ENCODE measurements around the gene CTSW.
"Not testable (repeated sequence)": the region's sequence is repeated elsewhere in the genome, so short reads cannot be mapped to it uniquely, and the experiment has no call there.

Gene CTSW, protein sequence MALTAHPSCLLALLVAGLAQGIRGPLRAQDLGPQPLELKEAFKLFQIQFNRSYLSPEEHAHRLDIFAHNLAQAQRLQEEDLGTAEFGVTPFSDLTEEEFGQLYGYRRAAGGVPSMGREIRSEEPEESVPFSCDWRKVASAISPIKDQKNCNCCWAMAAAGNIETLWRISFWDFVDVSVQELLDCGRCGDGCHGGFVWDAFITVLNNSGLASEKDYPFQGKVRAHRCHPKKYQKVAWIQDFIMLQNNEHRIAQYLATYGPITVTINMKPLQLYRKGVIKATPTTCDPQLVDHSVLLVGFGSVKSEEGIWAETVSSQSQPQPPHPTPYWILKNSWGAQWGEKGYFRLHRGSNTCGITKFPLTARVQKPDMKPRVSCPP

DNA sequence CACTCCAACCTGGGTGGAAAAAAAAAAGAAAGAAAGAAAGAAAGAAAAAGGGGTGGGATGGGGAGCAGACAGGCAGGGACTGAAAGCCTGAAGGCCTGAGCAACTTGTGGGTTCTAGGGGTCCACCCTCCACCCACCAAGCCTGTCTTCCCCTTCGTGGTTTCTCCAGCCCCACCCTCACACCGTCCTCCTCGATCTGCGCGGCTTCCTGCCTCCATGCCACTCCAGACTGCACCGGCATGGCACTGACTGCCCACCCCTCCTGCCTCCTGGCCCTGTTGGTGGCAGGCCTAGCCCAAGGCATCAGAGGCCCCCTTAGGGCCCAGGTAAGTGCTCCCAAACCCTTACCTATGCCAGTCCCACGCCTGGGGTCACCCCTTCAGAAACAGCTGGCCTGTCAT, at the start of gene CTSW:
Gene CTSW (plus strand): TSS at position 221 of the 400 bp plus-strand sequence. CDS start 18 bp downstream, at position 239.
- no peak for DNase-seq (ENCODE audit: low read depth in 3 of 3, low spot score in 1 of 3)

DNA sequence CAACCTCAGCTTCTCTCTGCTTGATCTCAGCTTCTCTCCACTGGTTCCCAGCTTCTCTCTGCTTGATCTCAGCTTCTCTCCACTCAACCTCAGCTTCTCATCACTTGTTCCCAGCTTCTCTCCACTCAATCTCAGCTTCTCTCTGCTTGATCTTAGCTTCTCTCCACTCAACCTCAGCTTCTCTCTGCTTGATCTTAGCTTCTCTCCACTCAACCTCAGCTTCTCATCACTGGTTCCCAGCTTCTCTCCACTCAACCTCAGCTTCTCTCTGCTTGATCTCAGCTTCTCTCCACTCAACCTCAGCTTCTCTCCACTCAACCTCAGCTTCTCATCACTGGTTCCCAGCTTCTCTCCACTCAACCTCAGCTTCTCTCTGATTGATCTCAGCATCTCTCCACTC, 47.4 kb upstream of the CTSW start:
- not testable (repeated sequence) for DNase-seq (ENCODE audit: low read depth in 3 of 3, low spot score in 1 of 3)

DNA sequence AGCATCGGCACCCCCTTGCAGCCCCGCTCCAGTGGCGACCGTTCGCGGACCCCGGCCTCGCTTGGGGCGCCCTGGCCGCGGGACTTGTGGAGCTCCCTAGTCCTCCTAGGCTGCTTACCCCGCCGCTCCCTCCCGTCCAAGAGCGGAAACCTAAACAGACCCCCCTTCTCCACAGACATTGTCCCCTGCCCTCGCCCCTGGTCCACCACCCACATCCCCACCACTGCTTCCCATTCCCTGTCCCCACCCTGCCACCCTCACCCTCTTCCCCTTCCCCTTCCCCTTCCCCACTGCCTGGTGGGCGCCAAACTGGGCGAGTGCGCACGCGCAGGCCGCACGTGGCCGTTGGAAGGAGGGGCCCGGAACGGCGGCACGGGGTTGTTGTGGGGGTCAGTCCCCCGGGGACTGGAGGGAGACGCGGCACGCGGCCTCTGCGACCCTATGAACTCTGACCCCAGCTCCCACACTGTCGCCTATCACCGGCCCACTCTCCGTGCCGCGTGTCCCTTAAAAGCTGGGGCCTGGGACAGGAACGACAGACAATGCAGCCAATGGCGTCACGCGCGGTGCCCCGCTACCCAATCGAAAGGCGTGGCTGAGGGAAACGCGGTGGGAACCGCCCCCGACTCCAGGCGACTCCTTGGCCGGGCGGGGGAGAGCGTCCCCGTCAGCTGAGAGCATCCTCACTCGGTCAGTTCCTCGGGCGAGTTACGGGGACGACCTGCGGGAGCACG, 46.2 kb upstream of the CTSW start, which contains the start of gene SNX32:
Gene SNX32 (plus strand): TSS at position 667 of the 734 bp plus-strand sequence. CDS start 103 bp downstream, outside the sequence.
- DNase-seq (ENCODE audit: low read depth in 3 of 3, low spot score in 1 of 3) = peak; percentile 85 to 87 (median 85)

DNA sequence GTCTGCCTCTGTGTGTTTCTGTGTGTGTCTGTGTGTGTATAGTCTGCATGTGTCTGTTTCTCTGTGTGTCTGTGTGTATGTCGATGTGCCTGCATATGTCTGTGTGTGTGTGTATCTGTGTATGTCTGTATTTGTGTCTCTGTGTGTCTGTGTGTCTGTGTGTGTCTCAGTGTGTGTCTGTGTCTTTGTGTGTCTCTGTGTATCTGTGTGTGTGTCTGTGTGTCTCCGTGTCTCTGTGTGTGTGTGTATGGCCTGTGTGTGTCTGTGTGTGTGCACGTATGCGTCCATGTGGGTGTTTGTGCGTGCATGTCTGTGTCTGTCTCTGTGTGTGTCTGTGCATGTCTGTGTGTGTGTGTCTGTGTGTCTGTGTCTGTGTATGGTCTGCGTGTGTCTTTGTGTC, 45.4 kb upstream of the CTSW start:
- no peak for DNase-seq (ENCODE audit: low read depth in 3 of 3, low spot score in 1 of 3)

DNA sequence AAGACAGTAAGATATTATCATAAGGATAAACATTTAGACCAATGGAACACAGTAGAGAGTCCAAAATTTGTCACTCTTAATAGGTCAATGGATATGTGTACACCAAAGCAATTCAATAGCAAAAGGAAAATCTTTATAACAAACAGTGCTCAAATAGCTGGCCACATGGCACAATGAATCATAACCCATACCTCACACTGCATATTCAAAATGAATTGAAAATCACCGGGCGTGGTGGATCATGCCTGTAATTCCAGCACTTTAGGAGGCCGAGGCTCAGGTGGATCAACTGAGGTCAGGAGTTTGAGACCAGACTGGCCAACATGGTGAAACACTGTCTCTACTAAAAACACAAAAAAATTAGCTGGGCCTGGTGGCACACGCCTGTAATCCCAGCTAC, 37.5 kb upstream of the CTSW start:
- no peak for DNase-seq (ENCODE audit: low read depth in 3 of 3, low spot score in 1 of 3)

DNA sequence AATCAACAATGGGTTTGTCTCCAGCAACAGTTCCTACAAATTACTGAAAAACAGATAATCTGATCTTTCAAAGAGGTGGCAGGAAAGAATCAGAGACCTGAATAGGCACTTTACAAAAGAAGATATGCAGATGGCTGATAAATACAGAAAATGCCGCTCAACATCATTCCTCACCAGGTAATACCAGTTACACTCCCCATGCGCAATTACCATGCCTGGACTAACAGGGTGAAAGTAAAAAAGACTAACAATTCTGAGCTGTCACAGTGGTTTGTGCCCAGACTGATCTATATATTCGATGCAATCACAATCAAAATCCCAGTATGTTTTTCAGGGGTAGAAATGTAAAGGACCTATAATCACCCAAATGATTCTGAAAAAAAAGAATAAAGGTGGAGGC, 35.8 kb upstream of the CTSW start:
- no peak for DNase-seq (ENCODE audit: low read depth in 3 of 3, low spot score in 1 of 3)

DNA sequence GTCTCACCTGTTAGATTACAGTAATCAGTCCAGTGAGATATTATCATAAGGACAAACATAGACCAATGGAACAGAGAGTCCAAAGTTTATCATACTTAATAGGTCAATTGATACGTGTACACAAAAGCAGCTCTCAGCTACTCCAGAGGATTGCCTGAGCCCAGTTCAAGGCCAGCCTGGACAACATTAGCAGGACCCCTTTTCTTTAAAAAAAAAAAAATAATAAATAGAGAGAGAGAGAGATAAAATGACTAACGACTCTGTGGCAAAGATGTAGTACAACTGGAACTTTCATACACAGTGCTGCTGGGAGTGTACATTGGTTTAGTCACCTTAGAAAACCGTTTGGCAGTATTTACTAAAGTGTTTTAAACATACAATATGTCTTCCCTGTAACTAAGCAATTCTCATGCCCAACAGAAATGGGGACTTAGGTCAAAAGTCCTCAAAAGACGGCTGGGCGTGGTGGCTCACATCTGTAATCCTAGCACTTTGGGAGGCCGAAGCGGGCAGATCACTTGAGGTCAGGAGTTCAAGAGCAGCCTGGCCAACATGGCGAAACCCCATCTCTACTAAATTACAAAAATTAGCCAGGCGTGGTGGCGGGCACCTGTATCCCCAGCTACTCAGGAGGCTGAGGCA, 35.3 kb upstream of the CTSW start:
- no peak for DNase-seq (ENCODE audit: low read depth in 3 of 3, low spot score in 1 of 3)

DNA sequence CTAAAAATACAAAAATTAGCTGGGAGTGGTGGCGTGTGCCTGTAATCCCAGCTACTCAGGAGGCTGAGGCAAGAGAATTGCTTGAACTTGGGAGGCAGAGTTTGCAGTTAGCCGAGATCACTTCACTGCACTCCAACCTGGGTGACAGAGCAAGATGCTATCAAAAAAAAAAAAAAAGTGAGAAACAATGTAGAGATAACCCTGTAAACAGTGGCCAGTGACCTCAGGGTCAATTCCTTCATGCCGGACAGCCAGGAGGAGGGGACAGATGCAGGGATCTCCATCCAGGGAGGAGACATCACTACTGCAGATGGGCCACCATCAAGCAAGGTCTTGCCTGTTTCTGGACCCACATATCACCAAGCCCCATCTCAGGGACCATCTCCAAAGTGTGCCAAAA, 31.9 kb upstream of the CTSW start:
- no peak for DNase-seq (ENCODE audit: low read depth in 3 of 3, low spot score in 1 of 3)

DNA sequence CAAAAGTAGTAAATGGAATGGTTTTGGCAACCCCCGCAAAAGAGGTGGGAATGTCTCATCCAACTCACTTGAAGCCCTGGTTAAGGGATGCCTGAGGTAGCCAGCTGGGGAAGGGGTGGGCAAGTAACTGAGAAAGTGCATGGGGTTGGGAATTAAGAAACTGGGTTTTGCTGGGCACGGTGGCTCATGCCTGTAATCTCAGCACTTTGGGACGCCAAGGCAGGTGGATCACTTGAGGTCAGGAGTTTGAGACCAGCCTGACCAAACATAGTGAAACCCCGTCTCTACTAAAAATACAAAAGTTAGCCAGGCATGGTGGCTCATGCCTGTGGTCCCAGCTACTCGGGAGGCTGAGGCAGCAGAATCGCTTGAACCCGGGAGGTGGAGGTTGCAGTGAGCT, 30.9 kb upstream of the CTSW start:
- not testable (repeated sequence) for DNase-seq (ENCODE audit: low read depth in 3 of 3, low spot score in 1 of 3)

DNA sequence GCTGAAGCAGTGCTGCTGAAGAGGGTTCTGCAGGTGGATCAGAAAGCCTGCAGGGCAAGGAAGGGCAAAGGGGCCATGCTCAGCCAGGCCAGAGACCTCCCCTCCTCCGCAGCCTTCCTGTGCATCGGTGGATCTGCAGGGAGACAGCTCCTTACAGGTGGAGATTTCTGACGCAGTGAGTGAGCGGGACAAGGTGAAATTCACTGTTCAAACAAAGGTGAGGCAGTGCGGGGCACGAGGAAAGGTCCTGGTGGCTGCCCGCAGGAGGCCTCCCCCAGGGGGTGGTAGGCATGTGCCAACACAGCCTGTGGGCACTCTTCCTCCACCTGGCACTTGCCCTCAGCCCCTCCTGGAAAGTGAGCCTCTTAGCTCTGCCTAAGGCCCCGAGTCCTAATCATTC, 30.3 kb upstream of the CTSW start:
- DNase-seq (ENCODE audit: low read depth in 3 of 3, low spot score in 1 of 3) = no peak

DNA sequence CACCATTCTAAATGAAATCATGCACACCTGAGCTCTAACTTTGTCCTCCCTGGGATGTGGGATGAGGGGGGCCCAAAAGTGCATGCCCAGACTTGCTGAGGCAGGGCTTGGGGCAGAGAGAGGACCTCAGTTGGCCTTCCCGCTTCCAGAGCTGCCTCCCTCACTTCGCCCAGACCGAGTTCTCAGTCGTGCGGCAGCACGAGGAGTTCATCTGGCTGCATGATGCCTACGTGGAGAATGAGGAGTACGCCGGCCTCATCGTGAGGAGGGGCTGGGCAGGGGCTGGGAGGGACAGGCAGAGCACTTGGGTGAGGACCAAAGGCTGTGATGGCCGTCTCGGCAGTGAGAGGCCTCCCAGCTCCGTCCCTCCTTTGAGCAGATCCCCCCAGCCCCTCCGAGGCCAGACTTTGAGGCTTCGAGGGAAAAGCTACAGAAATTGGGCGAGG, 29.8 kb upstream of the CTSW start:
- DNase-seq (ENCODE audit: low read depth in 3 of 3, low spot score in 1 of 3) = no peak

DNA sequence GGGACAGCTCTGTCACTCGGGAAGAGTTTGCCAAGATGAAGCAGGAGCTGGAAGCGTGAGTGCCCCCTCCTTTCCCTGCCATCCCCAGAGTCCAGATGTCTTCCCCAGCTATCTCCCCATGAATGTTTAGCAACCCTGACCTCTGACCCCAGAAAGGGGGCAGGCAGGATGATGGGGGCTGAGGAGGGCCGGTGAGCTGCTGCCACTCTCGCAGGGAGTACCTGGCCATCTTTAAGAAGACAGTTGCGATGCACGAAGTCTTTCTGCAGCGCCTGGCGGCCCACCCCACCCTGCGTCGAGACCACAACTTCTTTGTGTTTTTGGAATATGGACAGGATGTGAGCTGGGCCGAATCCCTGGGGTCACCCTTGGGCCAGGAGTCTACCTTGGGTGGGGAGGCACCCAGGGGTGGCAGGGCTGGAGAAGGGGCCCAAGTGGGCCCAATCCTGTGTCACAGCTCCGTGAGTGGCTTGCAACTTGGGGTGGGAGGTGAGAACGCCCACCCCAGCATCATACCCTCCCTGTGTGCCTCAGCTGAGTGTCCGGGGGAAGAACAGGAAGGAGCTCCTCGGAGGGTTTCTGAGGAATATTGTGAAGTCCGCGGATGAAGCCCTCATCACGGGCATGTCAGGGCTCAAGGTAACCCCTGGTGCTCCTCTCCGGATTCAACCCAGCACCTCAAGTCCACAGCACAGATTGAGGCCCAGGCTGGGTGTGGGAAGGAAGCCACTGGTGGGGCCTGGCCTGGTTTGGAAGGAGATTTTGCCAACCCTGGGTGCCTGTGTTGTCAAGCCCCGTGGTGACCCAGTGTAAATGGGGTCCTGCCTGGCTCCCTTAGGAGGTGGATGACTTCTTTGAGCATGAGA, 29.2 kb upstream of the CTSW start:
- no peak for DNase-seq (ENCODE audit: low read depth in 3 of 3, low spot score in 1 of 3)

DNA sequence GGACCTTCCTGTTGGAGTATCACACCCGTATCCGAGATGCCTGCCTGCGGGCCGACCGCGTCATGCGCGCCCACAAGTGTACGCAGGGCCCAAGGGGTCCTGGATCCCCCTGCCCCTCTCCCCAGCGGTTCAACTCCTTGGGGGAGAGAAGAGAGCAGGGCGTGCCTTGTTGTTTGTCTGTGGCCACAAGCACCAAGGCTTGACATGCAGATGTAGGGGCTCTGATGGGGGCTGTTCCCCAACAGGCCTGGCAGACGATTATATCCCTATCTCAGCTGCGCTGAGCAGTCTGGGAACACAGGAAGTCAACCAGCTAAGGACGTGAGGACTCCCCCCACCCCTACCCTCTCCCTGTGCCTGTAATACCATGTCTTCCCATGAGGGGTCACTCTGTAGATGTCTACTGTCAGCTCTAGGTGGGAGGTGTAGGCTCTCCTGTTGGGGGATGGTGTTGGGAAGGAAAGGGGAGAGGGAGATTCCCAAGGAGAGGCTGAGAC, 28.5 kb upstream of the CTSW start:
- DNase-seq (ENCODE audit: low read depth in 3 of 3, low spot score in 1 of 3) = no peak

DNA sequence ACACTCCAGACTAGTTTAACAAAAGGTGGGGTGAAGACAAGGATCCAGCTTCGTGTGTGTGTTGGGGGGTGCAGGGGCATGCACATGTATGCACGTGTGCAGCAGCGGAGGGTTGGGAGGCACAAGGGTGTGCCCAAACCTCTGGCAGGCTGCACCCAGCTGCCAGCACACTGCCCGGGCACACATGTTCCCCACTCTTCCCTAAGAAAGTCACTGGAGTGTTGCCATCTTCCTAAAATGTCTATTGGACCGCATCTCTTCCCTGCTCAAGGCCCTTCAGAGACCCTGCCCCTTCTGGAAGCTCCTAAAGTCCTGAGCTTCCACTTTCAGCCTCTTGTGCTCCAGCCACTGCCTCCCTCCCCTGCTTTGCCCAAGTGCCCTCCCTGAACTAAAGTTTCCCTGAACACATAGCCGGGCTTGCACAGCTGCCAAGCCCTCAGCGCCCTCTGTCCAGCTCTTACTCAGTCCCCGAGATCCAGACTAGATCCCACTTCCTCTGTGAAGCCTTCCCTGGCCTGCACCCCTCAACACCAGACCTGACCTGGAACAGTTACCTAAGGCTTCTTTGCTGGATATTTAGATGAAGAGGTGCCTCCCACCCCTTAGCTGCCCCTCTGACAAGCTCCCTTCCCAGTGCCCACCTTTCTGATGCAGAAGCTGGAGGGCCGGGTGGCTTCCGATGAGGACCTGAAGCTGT, 27.7 kb upstream of the CTSW start:
- DNase-seq (ENCODE audit: low read depth in 3 of 3, low spot score in 1 of 3) = no peak

DNA sequence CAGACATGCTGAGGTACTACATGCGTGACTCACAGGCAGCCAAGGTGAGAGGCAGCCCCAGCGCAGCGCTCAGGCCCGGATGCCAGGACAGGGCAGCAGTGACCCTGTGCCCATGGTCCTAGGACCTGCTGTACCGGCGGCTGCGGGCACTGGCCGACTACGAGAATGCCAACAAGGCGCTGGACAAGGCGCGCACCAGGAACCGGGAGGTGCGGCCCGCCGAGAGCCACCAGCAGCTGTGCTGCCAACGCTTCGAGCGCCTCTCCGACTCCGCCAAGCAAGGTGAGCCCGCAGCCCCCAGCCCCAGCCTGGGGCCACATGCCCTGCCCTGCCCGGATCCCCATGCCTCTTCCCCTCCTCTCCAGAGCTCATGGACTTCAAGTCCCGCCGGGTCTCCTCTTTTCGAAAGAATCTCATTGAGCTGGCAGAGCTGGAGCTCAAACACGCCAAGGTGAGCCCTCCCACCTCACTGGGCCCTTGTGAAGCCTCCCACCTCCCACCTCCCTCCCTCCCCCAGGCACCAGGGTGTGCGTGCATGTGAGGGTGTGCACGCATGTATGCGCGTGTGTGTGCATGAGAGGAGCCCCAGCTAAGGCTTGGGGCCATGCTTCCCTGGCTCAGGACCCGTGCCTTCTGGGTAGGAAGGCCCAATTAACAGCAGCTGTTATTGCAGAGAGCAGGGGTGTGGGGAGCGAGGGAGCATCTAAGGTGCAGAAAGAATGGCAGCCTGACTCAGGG, 27.0 kb upstream of the CTSW start:
- DNase-seq (ENCODE audit: low read depth in 3 of 3, low spot score in 1 of 3) = no peak

DNA sequence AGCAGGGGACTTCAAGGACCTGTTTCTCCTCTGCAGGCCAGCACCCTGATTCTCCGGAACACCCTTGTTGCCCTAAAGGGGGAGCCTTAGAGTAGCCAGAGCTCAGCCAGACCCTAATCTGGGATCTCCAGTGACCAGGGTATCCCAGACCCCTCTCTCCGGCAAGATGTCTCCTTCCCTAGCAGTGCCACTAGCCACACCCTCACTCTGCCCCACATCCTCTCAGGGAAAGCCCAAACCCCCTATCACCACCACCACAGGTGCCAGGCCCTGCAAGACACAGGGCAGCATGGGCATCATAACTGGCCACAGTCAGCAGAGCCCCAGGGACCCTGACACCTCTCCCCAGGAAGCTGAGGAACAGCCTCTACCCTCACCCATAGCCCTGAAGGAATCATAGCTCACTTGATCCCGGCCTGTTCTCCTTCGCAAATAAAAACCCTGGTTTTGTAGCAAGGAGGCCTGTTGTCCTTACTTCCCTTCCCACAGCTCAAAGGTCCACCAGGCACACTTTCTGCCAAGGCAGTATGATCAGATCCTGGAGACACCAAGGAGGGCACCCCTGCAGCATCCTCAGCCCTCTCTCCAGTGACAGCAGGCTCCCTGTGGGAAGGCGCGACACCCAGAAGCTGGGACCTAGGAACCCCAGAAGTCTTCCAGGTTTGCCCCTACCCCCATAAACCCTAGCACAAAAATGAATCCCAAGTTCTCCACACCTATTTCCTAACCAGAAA, 26.2 kb upstream of the CTSW start:
- DNase-seq (ENCODE audit: low read depth in 3 of 3, low spot score in 1 of 3) = no peak

DNA sequence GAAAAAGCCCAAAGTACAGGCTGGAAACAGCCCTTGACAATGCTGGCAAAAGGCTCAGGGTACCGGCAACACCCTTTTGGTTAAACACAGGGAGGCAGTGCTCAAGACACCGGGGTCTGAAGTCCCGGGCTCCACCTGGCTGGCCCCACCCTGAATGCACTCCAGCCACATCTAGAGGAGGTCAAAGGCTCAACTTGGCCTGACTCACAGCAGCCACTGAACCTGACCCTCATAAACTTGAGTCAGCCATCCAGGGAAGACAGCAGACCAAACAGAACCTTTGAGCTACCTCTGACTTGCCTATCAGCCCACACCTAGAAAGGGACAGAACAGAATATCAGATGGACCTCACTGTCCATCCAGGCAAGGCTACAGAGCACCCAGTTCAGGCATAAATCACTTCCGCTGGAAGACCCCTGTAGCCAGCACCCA, 25.5 kb upstream of the CTSW start:
- no peak for DNase-seq (ENCODE audit: low read depth in 3 of 3, low spot score in 1 of 3)
